C4-2B (cell line): Measurements from ENCODE around the gene CFAP90.

ENCODE experiments used
- H3K27ac ChIP-seq: fragments of 450-650 bp; 2 replicates; pipeline ENCODE4 v1.5.1; 2017
- CTCF ChIP-seq: fragments of 450-650 bp; conservative IDR thresholded peaks from 2 replicates; pipeline ENCODE4 v1.5.1; 2017; ENCODE audit warnings: mild to moderate bottlenecking
- ZFX ChIP-seq: fragments of 450-650 bp; IDR thresholded peaks from 2 replicates; pipeline ENCODE4 v1.6.1; 2017

The CFAP90 gene

GRCh38 chr5:7850395-7851239, at the start of gene CFAP90:
Gene CFAP90 (minus strand): TSS chr5:7851133. CDS start chr5:7851021, 112 bp downstream.
- H3K27ac ChIP-seq = peak within 1 kb of the TSS; percentile 45

GRCh38 chr5:7897014-7897600, 46.2 kb upstream of the CFAP90 start:
- H3K27ac ChIP-seq = no peak overlapping the region
- TF ChIP-seq ZFX (no peak), CTCF (peak; percentile 82)

More at GRCh38 chr5:7850395-7851239, at the start of gene CFAP90:
- TF ChIP-seq ZFX (no peak), CTCF (no peak)

- no peak overlapping the region for H3K27ac ChIP-seq
- no peak for TF ChIP-seq CTCF
- no peak for TF ChIP-seq ZFX
These were observed 43.9 kb upstream of the CFAP90 start for GRCh38 chr5:7894860-7895259.

- H3K27ac ChIP-seq = no peak overlapping the region
- TF ChIP-seq ZFX (no peak), CTCF (no peak)
These were observed 43.5 kb upstream of the CFAP90 start for GRCh38 chr5:7894439-7894838.

- no peak overlapping the region for H3K27ac ChIP-seq
- TF ChIP-seq ZFX = no peak
These were observed 38.0 kb upstream of the CFAP90 start for GRCh38 chr5:7888901-7889300.

GRCh38 chr5:7886849-7887475, 36.0 kb upstream of the CFAP90 start:
- H3K27ac ChIP-seq = no peak overlapping the region
- TF ChIP-seq ZFX (no peak), CTCF (peak; percentile 75)

GRCh38 chr5:7884491-7885267, 33.7 kb upstream of the CFAP90 start:
- TF ChIP-seq ZFX (no peak), CTCF (no peak)
- H3K27ac ChIP-seq = no peak overlapping the region
